Mononuclear cell (primary cell): ENCODE measurements around the gene UBE2L3. TPM values are rescaled to one million over a fixed set of nuclear protein-coding genes. Genes with fewer than 3 reads are reported as not detected.
"Not testable (repeated sequence)": the region's sequence is repeated elsewhere in the genome, so short reads cannot be mapped to it uniquely, and the experiment has no call there.

Source experiments
- H3K27me3 ChIP-seq: 2 replicates; pipeline ENCODE4 v1.6.0; 2011; ENCODE audit warnings: low read length, control low read depth; ENCODE audit not compliant: insufficient read depth
- H3K4me1 ChIP-seq: 2 replicates; pipeline ENCODE4 v1.5.1; 2011; ENCODE audit warnings: mild to moderate bottlenecking, low read length, control low read depth; ENCODE audit not compliant: insufficient read depth
- H3K4me3 ChIP-seq: 2 replicates; pipeline ENCODE4 v1.5.1; 2011; ENCODE audit warnings: mild to moderate bottlenecking, low read length, moderate library complexity
- H3K9me3 ChIP-seq: 2 replicates; pipeline ENCODE4 v1.5.1; 2011; ENCODE audit warnings: low read depth, mild to moderate bottlenecking, control low read depth, low read length
- total RNA-seq: library from RNA; depleted of rRNA; stranded (reverse); fragments of >200 nt; gene quantifications from one replicate; pipeline ENCODE4 v1.2.3, GENCODE V29; 2012

Gene UBE2L3
- total RNA-seq, 1 donor = 28.0 TPM

DNA sequence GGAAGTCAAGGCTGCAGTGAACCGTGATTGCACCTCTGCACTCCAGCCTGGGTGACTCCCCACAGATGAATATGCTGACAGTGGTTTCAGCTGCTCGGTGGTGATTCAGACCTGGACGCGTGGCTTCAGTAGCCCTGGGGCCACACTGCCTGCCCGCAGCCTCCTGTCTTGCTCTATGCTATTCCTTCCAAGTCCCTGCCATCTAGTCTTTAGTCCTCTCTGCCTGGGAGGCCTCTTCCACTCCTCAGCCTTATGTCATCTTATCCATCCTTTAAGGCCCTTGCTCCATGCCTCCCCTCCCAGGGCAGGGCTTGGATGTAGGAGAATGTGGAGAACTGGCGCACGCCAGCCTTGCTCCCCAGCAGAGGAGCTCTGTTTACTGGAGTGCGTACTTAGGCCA is 39.3 kb downstream of the UBE2L3 start:
- no peaks in the 10 kb centered on the region for H3K9me3 ChIP-seq
- H3K4me1 ChIP-seq = peaks cover 18% of the 10 kb centered on the region
- H3K27me3 ChIP-seq = no peaks in the 10 kb centered on the region
- no peak overlapping the region for H3K4me3 ChIP-seq

DNA sequence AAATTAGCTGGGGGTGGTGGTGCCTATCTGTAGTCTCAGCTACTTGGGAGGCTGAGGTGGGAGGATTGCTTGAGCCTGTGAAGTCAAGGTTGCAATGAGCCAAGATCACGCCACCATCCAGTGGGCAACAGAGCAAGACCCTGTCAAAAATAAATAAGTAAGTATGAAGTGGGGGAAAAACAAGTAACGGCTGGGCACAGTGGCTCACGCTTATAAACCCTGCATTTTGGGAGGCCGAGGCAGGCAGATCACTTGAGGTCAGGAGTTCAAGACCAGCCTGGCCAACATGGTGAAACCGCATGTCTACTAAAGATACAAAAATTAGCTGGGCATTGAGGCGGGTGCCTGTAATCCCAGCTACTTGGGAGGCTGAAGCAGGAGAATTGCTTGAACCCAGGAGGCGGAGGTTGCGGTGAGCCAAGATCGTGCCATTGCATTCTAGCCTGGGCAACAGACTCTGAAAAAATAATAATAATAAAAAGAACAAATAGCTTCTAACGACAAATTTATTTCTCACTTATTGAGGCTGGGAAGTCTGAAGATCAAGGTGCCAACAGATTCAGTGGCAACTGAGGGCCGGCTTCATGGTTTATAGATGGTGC is 42.1 kb downstream of the UBE2L3 start:
- peaks cover 13% of the 10 kb centered on the region for H3K4me1 ChIP-seq
- H3K9me3 ChIP-seq = not testable (repeated sequence)

DNA sequence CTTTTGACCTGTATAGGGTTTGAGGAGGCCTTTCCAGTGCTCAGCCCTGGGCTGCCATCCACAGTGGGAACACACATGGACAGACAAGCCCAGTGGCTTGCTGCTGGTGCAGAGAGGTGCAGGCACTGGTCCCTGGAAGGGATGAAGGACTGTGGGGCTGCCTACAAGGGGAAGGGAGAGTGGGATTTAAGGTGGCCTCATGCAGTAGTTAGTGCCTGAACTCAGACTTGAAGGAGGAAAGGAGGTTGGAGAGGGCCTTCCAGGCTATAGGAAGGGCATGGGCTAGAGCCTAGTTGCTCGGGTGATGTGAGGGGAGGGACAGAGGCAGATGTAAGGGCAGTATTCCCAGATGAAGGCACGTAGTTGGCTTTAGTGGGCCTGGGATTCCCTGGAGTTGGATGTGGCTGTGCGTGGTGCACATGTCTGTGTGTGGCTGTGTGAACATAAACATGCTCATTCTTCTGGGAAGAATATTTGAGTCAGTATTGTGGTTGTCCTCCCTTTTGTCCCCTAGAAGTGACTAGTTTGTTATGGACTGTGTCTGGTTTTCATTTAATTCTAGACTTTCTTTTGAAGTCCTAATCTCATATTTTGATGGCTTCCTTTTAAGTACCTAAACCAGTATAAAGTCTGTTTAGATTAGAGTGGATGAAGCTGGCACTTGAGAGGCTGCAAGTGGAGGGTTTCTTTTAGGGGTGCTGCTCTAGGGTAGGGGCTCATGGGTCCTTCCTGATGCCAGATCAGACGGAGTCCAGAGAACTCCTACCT is 43.9 kb downstream of the UBE2L3 start:
- Histone ChIP-seq H3K4me3 (no peak overlapping the region), H3K27me3 (no peaks in the 10 kb centered on the region), H3K9me3 (no peaks in the 10 kb centered on the region), H3K4me1 (peaks cover 8% of the 10 kb centered on the region)

More for the DNA sequence above, 42.1 kb downstream of the UBE2L3 start:
- not testable (repeated sequence) for H3K4me3 ChIP-seq, H3K27me3 ChIP-seq

DNA sequence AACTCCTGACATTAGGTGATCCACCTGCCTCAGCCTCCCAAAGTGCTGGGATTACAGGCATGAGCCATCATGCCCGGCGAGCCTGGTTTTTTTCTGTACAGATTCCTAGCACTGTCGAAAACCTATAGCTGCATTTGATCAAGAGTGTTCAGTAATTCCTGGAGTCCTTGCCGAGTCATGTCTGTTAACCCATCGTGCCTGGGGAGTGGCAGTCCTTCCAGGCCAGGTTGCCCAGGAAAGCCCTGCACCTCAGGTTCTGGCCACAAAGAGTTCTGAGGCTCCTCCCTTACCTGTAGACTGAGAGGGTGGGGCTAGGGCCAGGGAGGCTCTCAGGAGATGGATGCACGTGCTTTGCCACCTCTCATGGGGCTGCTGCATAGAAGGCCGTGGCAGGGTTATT is 45.3 kb downstream of the UBE2L3 start:
- Histone ChIP-seq H3K4me3 (no peak overlapping the region), H3K4me1 (peaks cover 8% of the 10 kb centered on the region), H3K27me3 (no peaks in the 10 kb centered on the region), H3K9me3 (no peaks in the 10 kb centered on the region)

DNA sequence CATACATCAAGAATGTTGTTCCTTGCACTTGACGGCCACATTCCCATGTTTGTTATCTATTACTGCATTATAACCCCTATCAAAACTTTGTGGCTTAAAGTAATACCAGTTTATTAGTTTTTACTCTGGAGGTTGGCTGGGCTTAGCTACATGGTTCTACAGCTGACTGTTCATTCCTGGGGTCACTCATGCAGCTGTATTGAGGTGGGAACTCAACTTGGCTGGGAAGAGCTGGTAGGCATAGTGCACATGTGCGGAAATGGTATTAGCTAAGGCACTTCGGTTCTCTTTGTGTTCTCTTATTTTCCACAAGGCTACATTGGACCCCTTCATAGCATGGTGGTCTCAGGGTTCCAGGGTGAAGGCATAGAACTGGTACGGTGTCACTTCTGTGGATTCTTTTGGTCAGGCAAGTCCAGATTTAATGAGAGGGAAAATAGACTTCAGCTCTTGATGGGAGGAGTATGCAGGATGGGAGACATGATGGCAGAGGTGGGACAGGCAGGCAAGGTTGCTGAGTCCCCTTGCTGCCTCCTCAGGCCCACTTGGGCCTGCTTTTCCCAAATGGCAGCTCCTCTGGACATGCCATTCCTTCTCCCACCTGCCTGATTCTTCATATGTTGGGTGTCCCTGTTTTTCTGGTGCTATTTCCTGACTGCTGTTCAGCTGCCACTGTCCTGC is 46.2 kb downstream of the UBE2L3 start:
- peaks cover 4% of the 10 kb centered on the region for H3K4me1 ChIP-seq
- no peaks in the 10 kb centered on the region for H3K9me3 ChIP-seq
- H3K27me3 ChIP-seq = no peaks in the 10 kb centered on the region
- H3K4me3 ChIP-seq = no peak overlapping the region

DNA sequence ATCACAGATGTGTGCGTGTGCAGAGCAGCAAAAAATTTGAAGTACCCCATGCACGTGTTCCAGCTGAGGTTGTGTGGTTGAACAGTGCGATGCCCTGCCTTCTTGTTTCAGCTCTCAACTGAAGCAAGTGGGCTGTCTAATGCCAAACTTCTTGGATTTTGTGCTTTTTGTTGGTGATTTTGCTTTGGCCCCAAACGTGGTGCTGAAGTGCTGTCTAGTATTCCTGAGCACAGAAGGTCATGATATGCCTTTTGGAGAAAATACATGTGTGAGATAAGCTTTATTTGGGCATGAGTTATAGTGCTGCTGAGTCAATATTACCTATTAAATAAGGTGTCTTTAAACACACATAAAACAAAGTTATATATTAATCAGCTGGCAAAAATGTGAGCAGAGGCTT is 48.2 kb downstream of the UBE2L3 start:
- no peak overlapping the region for H3K4me3 ChIP-seq
- no peaks in the 10 kb centered on the region for H3K9me3 ChIP-seq

DNA sequence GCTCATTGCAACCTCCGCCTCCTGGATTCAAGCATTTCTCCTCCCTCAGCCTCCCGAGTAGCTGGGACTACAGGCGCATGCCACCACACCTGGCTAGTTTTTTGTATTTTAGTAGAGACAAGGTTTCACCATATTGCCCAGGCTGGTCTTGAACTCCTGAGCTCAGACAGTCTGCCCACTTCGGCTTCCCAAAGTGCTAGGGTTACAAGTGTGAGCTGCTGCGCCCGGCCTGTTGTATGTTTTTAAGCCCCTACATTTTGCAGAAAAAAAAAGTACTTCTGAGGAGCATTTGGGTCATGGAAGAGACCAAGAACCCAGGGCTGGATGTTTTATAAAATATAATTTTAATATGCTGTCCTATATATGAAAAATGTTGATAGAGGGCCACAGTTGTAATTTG is 49.8 kb downstream of the UBE2L3 start:
- H3K4me1 ChIP-seq = peaks cover 24% of the 10 kb centered on the region
- not testable (repeated sequence) for H3K27me3 ChIP-seq, H3K9me3 ChIP-seq, H3K4me3 ChIP-seq

More for the DNA sequence above, 48.2 kb downstream of the UBE2L3 start:
- Histone ChIP-seq H3K4me1 (peaks cover 10% of the 10 kb centered on the region), H3K27me3 (no peaks in the 10 kb centered on the region)

DNA sequence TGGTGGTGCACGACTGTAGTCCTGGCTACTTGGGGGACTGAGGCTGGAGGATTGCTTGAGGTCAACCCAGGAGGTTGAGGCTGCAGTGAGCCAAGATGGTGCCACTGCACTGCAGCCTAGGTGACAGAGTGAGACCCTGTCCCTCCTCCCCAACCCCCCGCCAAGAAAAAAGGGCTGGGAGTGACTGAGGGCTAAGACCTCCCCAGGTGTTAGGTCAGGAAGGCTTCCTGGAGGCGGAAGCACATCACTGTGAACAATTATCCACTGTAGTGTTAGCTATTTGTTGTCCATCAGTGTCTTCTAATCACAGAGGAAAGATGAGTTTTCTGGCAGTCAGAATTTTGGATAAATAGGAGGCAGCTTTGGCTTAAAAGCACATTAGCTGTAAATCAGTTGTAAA is 53.5 kb downstream of the UBE2L3 start:
- Histone ChIP-seq H3K27me3 (no peaks in the 10 kb centered on the region), H3K9me3 (no peaks in the 10 kb centered on the region), H3K4me1 (peaks cover 42% of the 10 kb centered on the region), H3K4me3 (no peak overlapping the region)

DNA sequence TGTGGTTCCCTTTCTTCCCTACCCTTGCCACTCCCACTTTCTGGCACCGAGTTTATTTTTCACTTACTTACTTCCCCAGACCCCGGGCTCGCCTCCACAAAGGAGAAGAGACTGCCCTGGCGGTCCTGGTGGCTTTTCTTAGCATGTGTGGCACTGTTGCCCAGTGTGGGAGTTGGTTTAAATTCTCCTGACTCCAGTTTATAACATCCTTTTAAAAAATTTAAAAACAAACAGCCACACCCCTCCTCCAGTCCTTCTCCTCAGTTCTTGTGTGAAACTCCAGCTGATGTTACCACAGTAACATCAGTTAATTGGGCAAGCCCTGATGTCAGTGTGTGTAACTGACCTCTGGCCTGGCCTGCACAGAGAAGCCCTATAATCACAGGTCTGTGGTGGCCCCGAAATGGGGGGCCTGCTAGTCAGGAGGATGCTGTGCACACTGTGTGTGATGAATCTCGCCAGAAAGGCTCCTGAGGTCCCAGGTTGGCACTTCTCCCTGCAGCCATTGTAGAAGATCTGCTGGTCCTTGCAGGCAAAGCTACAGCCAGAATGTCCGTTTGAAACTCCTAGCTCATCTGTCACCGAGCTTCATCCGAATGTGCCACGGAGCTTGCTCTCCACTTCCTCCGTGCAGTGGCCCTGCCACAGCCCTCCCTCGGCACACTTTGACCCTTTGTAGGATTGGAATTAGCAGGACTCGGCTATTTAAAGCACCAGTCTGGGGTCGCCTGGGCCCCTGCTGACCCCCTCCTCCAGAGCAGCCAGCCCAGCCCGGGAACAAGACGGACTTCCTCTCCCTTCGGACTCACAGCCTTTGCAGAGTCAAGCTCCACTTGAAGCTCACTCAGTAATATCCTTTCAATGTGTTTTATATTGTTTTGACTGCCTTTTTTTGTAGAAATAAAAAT is 54.8 kb downstream of the UBE2L3 start:
- no peak overlapping the region for H3K4me3 ChIP-seq
- H3K9me3 ChIP-seq = no peaks in the 10 kb centered on the region
- H3K4me1 ChIP-seq = peaks cover 54% of the 10 kb centered on the region
- H3K27me3 ChIP-seq = no peaks in the 10 kb centered on the region

DNA sequence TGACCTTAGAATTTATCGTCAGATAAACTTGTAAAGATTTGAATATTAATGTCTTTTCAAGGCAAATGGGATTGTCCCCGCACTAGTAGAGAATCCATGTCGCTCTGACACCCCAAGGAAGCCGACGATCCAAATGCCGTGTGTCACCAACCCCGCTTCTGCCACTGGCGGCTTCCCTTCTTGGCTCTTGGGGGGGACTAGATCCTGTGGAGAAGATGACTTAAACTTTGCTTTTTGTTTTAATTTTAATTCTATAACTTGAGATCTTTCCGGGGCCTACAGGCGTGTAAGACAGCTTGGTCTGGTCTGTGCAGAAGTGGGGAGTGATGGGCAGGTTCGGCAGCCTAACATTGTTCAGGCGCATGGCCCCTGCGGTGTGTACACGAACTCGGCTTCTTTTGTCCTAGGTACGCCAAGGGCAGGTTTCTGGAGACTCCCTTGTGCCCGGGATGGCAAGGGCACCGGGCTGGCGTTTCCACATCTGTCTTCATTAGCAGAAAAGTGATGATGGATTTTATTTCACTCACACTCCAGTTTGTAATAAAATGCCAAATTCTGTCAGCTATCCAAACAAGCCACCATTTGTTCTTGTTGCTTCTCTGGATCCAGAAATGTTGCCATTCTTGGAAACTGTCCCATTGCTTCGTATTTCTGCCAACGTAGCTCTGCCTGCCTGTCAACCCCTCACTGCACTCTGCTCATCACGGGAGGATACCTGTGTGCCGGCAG is 55.6 kb downstream of the UBE2L3 start:
- Histone ChIP-seq H3K9me3 (no peaks in the 10 kb centered on the region), H3K27me3 (no peaks in the 10 kb centered on the region), H3K4me3 (no peak overlapping the region), H3K4me1 (peaks cover 61% of the 10 kb centered on the region)

DNA sequence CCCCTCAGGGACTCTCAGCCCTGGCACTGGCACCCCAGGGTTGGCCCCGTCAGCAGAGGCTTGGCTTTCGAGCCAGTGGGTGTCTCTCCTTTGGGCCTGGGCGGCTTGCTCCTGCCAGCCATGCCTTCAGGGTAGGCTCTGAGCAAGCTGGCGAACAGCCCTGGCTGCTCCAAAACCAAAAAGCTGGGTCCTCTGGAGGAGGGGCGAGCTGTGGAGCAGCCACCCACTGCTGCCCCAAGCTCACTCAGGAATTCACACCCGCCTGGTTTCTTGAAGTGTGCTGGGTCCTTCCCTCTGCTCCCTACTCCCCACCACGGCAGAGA is 56.1 kb downstream of the UBE2L3 start:
- Histone ChIP-seq H3K4me1 (peaks cover 66% of the 10 kb centered on the region), H3K9me3 (no peaks in the 10 kb centered on the region), H3K27me3 (no peaks in the 10 kb centered on the region), H3K4me3 (no peak overlapping the region)

DNA sequence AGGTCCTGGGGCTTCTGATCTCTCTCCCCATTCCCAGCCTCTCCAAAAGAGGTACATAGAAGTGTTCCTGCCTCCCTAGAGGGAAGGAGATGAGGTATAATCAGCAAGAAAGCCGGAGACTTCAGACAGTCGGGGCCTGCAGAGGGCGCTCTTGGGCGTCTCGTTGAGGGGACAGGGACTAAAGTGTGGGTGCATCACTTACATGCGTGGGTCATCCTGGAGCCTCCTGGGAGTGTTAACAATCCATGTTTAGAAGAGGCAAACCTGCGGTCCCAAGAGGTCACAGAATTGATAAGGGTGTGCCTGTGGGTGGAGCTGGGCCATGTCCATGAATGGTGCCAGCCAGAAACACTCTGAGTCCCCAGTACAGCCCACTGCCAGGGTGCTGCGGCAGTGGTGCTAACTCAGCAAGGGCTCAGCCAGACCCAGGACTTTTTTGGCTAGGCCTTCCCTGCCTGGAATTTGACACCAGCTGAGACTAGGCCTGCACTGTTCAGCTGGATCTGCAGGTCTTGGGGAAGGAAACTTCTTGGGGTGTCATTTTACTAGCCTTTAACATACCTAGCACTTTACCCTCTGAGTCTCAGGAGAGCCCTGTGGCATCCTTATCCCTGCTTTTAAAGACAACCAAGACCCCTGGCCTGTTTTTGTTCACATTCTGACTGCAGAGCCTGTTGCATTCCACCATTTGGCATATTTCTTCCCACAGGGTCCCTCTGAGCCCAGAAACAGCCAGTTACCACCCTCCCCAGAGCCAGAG is 56.8 kb downstream of the UBE2L3 start:
- H3K27me3 ChIP-seq = no peaks in the 10 kb centered on the region
- no peak overlapping the region for H3K4me3 ChIP-seq
- no peaks in the 10 kb centered on the region for H3K9me3 ChIP-seq
- H3K4me1 ChIP-seq = peaks cover 73% of the 10 kb centered on the region

DNA sequence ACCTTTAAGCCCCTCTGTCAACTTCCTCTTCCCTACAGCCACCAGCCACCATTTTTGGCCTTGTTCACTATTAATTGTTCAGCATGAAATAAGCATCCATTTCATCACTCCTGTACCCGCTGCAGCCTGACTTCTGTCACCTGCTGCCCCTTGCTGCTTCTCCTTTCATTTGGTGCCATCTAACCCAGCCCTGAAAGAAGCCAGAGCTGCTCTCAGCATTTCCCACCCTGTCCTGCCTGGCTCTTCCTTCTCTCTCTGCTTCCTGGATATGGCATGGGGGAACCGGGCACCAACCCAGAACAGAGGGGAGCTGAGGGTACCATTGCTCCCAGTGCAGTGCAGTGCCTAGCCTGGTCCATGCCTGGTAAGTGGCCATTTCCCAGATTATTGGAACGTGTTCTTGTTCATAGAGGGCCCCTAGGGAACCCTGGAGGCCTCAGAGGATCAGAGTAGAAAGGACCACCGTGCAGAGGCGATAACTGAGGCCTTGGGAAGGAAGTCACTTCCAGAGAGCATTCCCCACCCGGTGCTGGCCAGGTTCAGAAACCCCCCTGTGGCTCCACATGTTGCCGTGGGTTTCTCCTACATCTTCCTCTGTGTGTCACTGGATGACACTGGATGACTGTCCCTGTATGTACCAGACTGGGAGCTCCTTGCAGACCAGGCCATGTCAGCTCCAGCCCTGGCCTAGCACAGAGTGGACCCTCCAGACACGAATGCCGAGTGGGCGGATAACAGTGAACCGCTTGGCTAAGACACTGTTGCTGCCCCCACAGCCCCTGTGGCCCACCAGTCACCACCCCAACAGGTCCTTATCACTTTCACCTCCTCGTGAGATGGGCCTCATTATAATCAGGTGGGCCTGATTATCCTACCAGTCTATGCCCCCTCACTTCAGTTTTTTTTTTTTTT is 57.6 kb downstream of the UBE2L3 start:
- Histone ChIP-seq H3K9me3 (no peaks in the 10 kb centered on the region), H3K27me3 (no peaks in the 10 kb centered on the region), H3K4me1 (peaks cover 74% of the 10 kb centered on the region), H3K4me3 (no peak overlapping the region)
